Femur (tissue), 1 donor: ENCODE measurements around the gene C17orf113.

Experiments used
- DNase-seq: peaks from one replicate; pipeline ENCODE4 v3.0.0-alpha.2; 2017

The C17orf113 gene

GRCh38 chr17:42072323-42073187 is 22.2 kb upstream of the C17orf113 start:
- no peak for DNase-seq

GRCh38 chr17:42071810-42072209 is 21.4 kb upstream of the C17orf113 start:
- DNase-seq: no peak

GRCh38 chr17:42068979-42069378 is 18.6 kb upstream of the C17orf113 start:
- no peak for DNase-seq

- DNase-seq: peak; percentile 68
Measured at GRCh38 chr17:42067371-42068091, 17.1 kb upstream of the C17orf113 start.

- DNase-seq: no peak
Measured at GRCh38 chr17:42065201-42065600, 14.8 kb upstream of the C17orf113 start.

GRCh38 chr17:42062681-42063080 is 12.3 kb upstream of the C17orf113 start:
- DNase-seq: no peak

- no peak for DNase-seq
Measured at GRCh38 chr17:42061646-42062487, 11.5 kb upstream of the C17orf113 start.

GRCh38 chr17:42060231-42060630 is 9.8 kb upstream of the C17orf113 start:
- no peak for DNase-seq

- DNase-seq: no peak
Measured at GRCh38 chr17:42059815-42060214, 9.4 kb upstream of the C17orf113 start.

GRCh38 chr17:42058063-42058462 is 7.7 kb upstream of the C17orf113 start:
- no peak for DNase-seq

GRCh38 chr17:42056635-42057034 is 6.2 kb upstream of the C17orf113 start:
- DNase-seq: no peak

GRCh38 chr17:42055496-42055895 is 5.1 kb upstream of the C17orf113 start:
- DNase-seq: no peak

- no peak for DNase-seq
Measured at GRCh38 chr17:42055027-42055426, 4.6 kb upstream of the C17orf113 start.

GRCh38 chr17:42053731-42054500 is 3.5 kb upstream of the C17orf113 start:
- DNase-seq: no peak

GRCh38 chr17:42052346-42052877 is 2.0 kb upstream of the C17orf113 start:
- DNase-seq: no peak

- no peak for DNase-seq
Measured at GRCh38 chr17:42051645-42052044, 1.2 kb upstream of the C17orf113 start.

- no peak for DNase-seq
Measured at GRCh38 chr17:42051013-42051400, 606 bp upstream of the C17orf113 start.

- DNase-seq: no peak
Measured at GRCh38 chr17:42049834-42050392, 488 bp downstream of the C17orf113 start.

- DNase-seq: no peak
Measured at GRCh38 chr17:42047343-42047742, 3.1 kb downstream of the C17orf113 start.

- no peak for DNase-seq
Measured at GRCh38 chr17:42045719-42046118, 4.7 kb downstream of the C17orf113 start.

- DNase-seq: no peak
Measured at GRCh38 chr17:42042598-42043319, 7.6 kb downstream of the C17orf113 start.
